Ishikawa (cell line): ENCODE results near the gene RPE65.

Source experiments
- CEBPB ChIP-seq: IDR thresholded peaks from 2 replicates; pipeline ENCODE4 v1.6.1; 2012
- CREB1 ChIP-seq: IDR thresholded peaks from 2 replicates; pipeline ENCODE4 v1.6.1; 2012; ENCODE audit warnings: low read depth
- EGR1 ChIP-seq: IDR thresholded peaks from 2 replicates; pipeline ENCODE4 v1.6.1; 2012
- EP300 ChIP-seq: IDR thresholded peaks from 2 replicates; pipeline ENCODE4 v1.6.1; 2012; ENCODE audit warnings: borderline replicate concordance
- FOXM1 ChIP-seq: IDR thresholded peaks from 2 replicates; pipeline ENCODE4 v1.6.1; 2012; ENCODE audit warnings: low read depth, borderline replicate concordance
- MAX ChIP-seq: IDR thresholded peaks from 2 replicates; pipeline ENCODE4 v1.6.1; 2012
- NFIC ChIP-seq: IDR thresholded peaks from 2 replicates; pipeline ENCODE4 v1.6.1; 2012
- RAD21 ChIP-seq: IDR thresholded peaks from 2 replicates; pipeline ENCODE4 v1.6.1; 2012; ENCODE audit warnings: low read depth
- REST ChIP-seq: IDR thresholded peaks from 2 replicates; pipeline ENCODE4 v1.6.1; 2012; ENCODE audit warnings: low read depth, mild to moderate bottlenecking
- TAF1 ChIP-seq: IDR thresholded peaks from 2 replicates; pipeline ENCODE4 v1.6.1; 2012; ENCODE audit warnings: low read depth, mild to moderate bottlenecking
- TCF12 ChIP-seq: IDR thresholded peaks from 2 replicates; pipeline ENCODE4 v1.6.1; 2012; ENCODE audit warnings: low read depth
- TEAD4 ChIP-seq: IDR thresholded peaks from 2 replicates; pipeline ENCODE4 v1.6.1; 2012
- USF1 ChIP-seq: IDR thresholded peaks from 2 replicates; pipeline ENCODE4 v1.6.1; 2012
- YY1 ChIP-seq: IDR thresholded peaks from 2 replicates; pipeline ENCODE4 v1.6.1; 2012; ENCODE audit warnings: low read depth
- ZBTB7A ChIP-seq: IDR thresholded peaks from 2 replicates; pipeline ENCODE4 v1.6.1; 2012; ENCODE audit warnings: low read depth

The RPE65 gene

GRCh38 chr1:68429233-68429808 is 20.4 kb downstream of the RPE65 start:
- TF ChIP-seq YY1 (no peak), MAX (no peak), FOXM1 (no peak), TAF1 (no peak), EGR1 (no peak), REST (no peak), CREB1 (no peak), TEAD4 (no peak), TCF12 (no peak), CEBPB (no peak), USF1 (no peak), NFIC (no peak), ZBTB7A (no peak), RAD21 (no peak), EP300 (no peak)

GRCh38 chr1:68426594-68426993 is 23.2 kb downstream of the RPE65 start:
- TF ChIP-seq CEBPB (no peak), NFIC (no peak)

- TF ChIP-seq MAX (no peak), EGR1 (no peak), EP300 (no peak), USF1 (no peak)
Measured at GRCh38 chr1:68421350-68421749, 28.4 kb downstream of the RPE65 start.

- no peak for TF ChIP-seq NFIC
- no peak for TF ChIP-seq RAD21
- TF ChIP-seq REST = no peak
- no peak for TF ChIP-seq TCF12
Measured at GRCh38 chr1:68409426-68409825, 40.3 kb downstream of the RPE65 start.

GRCh38 chr1:68401506-68401905 is 48.2 kb downstream of the RPE65 start:
- TF ChIP-seq NFIC (no peak), RAD21 (no peak), ZBTB7A (no peak), TAF1 (no peak), TEAD4 (no peak), TCF12 (no peak), EP300 (no peak), MAX (no peak), USF1 (no peak), CREB1 (no peak), EGR1 (no peak)

GRCh38 chr1:68384872-68385411 is 64.8 kb downstream of the RPE65 start:
- TF ChIP-seq CREB1 (no peak), TAF1 (no peak), EP300 (no peak), EGR1 (no peak), CEBPB (no peak), USF1 (no peak), MAX (no peak), RAD21 (no peak), REST (no peak), TEAD4 (no peak), ZBTB7A (no peak), TCF12 (no peak), NFIC (no peak), YY1 (no peak), FOXM1 (no peak)
